Activated T-helper 1 cell treated with Interleukin-2 at 50 U/mL for 16 hours (primary cell): ENCODE results near the gene CPA5.

Experiments
- DNase-seq: peaks from one replicate; pipeline ENCODE4 v3.0.0-alpha.2; 2020; ENCODE audit warnings: low read depth

CPA5 gene

DNA sequence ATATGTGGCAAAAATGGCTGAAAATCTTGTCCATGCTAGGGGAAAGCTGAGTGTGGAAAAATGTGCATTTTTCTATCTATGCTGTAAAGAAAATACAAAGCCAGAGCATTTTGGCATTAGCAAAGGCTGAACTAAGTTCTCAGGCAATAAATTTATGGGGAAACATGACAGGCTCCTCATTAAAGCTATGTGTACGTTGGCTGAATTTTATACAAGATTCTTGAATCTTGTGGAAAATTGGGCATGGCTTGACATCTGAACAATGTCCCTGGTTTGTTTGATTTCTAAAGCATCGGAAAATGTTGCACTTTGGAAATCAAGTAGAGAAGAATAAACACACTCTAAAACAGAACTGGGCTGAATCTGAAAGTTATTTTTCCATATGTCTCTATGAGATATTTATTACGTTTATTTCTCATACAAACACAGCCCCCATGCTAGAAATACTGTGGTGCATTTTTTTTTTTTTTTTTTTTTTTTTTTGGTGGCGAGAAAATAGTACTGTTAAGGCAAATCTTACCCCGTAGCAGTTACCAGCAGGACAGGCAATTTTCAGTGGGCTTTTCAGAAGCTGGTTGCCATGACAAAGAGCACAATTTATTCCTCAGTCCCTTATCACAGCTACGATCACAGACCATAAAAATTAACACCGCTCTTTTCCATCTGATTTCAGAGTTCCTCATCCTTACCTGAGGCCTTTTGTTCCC is 52.6 kb downstream of the CPA5 start:
- no peak for DNase-seq

DNA sequence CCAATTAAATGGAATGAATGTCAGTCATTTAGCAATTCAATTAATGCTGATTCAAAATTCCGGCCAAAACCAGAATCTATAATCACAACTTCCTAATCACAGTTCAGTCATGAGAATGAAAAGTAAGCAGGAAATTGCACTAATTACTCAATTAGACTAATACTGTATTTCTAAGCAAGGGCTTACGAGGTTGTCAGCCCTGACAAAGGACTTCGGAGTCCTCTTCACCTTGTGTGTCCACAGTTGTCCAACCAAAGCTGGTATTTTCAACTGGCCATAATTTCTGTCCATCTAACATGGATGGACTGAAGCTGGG is 53.1 kb downstream of the CPA5 start:
- DNase-seq = no peak

DNA sequence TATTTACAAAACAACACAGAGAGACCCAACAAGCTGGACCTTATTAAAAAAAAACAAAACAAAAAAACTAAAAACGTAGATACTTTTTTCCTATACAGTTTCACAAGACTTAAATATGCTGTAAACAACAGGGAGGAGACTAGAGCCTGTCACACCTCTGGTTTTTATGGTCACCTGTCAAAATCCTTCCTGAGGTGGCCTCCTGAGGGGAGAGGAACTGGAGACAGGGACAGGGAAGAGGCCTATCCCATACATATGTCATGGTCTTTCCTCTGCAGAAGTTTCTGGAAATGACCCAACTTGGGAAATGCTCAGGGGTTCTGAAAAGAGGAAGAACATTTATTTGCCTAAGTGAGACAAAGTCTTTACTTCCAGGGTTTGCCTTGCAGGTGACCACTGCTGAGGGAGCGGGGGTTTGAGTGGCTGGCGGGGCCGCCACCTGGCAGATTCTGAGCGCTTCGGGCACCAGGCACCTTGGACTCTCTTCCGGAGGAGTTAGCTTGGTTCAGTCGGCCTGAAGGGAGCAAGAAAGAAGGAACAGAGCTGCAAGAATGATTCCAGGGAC is 54.0 kb downstream of the CPA5 start:
- no peak for DNase-seq

DNA sequence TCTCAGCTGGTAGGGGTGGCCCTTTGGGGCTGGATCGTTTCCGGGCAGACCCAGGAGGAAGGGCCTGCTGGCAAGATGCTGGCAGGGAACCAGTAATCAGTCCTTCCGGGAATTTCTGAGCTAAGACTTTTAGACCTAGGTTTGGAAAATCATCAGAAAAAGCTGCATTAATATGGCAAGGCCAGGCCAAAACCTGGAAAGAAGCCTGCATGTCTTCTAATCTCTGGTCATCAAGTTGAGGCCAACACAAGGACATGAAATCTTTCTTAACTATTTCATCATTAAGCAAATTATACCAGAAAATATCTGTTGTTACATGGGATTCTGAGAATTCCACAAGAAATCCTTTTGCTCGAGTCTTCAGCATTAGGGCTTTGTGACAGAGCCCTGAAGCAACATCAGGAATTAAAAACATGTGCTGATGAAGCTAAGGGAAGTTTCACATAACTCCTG is 55.5 kb downstream of the CPA5 start:
- DNase-seq = no peak

DNA sequence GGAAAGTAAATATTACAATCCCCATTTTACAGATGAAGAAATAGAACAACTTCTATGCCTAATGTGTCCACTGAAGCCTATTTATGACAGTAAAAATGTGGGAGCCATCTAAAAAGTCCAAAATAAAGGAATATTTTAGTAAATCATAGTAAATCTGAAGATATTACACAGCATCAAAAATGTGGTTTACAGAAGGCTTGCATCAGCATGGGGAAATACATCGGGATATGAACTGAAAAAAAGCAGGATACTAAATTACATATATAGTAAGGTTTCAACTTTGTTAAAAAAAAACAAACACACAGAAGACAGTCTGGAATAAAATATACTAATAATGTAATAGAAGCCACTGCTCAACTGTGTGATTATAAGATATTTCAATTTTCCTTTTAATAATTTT is 56.5 kb downstream of the CPA5 start:
- no peak for DNase-seq

DNA sequence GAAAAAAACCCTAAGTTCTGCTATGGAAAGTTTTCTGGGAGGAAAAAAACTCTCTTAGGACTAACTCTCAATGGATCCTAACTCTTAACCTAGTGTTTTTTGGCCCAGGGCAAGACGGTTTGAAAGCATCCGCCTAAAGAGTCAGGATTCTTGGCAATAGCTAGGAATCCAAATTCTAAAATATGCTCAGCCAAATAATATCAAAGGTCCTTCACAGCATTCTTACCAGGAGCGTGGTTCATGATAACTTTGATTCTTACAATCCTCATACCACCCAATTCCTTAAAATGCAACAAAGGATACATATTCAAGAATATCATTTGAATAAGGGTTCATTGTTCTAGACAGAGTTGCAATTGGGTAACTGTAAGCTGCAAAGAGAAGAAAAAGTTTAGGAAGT is 57.0 kb downstream of the CPA5 start:
- no peak for DNase-seq

DNA sequence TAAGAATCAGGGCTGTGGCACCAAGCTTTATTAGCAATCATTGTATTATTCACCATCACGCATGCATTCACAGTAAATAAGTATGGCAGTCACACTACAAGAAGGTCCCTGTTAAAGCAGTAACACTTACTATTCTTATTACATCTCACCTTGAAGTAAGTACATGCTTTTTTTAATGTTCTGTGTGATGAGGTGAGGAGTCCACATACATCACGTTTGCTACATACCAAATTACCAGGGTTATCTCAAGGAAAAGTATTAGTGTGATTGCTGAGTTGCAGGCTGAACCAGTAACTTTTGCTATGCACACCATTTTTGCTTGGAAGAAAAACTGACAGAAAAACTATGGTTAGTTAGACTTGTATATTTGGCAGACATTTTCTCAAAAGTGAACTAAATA is 60.4 kb downstream of the CPA5 start:
- DNase-seq = no peak

DNA sequence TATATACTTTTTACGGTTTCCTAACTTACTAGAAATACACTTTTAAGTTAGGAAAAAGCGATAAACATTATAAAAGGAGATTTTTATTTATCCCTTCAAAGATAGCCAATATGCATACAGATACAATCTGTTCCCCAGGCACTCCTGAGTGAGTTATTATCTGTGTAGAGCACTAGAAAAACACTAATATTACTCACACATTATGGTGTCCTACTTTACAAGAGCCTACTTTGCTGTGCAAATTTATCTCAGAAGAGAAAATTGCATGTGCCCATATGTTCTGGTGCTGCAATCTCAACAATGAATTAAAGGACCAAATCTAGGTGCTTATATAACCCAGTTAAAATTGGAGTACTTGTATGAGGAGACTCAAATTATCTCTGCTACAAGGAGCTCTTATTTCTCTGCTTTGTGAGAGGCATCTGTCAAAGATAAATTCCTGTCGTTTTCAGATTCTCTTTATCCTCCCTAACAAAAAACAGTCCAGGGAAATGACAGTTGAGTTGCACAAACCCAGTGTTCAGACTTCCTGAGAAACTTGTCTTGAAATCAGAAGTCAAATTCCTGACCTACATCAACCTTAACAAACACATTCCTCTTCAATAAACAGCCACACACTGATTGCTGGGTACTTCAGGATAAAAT is 64.6 kb downstream of the CPA5 start:
- no peak for DNase-seq

DNA sequence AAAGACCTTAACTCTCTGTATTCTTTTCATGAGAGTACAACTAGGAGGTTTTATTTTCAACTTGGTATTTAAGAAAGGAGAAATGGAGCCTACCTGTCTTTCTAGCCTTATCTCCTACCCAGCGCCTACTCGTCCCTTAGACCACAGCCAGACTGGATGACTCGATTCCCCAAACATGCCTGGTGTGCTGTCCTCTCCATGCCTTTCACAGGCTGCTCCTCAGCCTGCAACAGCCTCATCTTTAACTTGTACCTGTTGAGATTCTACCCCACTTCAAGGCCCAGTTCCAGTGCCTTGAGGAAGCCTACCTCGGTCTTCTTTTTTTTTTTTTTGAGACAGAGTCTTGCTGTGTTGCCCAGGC is 65.1 kb downstream of the CPA5 start:
- no peak for DNase-seq

DNA sequence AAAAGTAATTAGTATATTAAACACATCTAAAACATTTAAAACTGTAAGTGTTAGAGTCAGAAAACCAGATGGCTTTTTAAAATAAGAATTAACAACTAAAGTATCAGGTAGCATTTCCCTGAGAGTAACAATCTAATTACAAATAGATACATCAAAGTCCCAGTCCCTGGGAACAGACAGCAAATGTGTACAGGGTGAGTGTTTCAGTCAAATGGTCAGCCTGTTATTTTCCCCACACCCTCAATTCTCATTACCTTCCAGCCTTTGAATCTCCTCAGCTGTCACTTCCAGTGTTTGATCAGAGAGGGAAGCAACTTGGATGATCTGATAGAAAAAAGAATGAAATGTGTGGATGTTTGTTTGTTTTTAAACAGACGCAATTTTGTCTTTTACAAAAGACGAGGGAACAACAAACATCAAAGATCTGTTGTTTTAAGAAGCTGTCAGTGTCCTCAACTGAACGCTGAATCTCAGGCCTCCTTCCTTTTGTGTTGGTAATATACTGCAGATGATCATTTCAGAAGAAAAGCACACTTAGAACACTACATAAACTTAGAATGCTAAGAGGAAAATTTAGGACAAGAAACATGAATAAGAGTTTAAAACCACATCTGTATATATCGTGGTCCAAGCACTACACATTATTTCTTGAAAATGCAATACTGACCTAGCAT is 66.4 kb downstream of the CPA5 start:
- DNase-seq = no peak

DNA sequence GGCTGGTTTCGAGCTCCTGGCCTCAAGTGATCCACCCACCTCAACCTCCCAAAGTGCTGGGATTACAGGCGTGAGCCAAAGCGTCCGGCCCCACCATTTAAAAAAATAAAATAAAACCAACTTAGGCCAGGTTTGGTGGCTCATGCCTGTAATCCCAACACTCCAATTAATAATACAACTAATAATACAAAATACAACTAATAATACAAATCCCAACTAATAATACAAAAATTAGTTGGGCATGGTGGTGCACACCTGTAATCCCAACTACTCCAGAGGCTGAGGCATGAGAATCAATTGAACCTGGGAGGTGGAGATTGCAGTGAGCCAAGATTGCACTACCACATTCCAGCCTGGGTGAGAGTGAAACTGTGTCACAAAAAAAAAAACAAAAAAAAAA is 68.6 kb downstream of the CPA5 start:
- DNase-seq = no peak

DNA sequence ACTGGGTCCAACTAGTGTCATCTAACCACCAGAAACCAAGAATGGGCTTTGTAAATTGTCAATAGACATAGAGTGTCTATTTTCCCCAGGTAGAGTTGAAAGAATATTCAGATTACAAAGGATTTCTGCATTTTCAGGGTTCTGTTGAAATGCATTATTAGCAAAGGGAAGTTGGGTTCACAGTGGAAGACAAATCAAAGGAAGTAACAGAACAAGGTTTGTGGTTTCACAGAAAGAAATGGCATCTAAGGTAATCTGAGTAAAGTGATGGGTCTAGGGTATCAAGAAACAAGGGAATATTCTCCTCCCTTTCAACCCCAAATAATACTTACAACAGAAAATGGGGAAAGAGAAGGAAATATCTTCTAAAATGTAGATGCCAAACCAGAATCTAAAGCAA is 70.4 kb downstream of the CPA5 start:
- DNase-seq = no peak

DNA sequence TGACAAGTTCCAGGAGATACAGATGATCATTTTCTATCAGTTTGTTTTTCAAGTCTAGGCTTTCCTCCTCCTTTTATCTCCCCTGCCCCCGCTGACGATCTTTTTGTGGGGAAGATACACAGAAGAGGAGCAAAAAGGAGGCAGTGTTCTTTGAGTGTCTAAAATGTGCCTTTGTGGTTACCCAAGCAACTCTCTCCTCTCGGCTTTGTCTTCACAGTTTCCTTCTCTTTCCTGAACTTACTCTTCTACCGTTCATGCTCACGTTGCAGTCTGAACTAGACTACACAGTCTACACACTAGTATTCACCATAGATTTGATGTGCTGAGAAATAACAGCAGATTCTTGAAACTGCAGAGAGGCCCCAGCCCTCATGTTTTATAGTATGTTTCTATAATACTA is 72.6 kb downstream of the CPA5 start:
- no peak for DNase-seq

DNA sequence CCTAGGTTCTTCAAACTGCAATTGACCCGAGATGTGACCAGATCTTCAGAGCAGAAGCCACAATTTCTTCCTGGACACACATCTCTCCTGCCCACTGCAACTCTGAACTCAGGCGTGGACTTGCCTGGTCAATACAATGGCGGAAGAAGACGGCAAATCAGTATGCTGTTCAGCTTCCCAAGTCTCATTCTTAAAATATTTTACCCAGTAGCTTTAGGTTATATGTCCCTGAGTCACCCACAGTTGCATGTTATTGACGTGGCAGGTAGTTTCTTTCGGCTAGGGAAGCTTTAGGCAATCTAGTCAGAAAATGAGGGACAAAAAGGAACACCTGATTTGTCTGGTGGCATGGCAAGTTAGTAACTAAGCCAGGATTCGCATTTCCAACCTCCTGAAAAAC is 73.7 kb downstream of the CPA5 start:
- no peak for DNase-seq
